ENCODE measurements around the gene CST7.

CST7 gene

DNA sequence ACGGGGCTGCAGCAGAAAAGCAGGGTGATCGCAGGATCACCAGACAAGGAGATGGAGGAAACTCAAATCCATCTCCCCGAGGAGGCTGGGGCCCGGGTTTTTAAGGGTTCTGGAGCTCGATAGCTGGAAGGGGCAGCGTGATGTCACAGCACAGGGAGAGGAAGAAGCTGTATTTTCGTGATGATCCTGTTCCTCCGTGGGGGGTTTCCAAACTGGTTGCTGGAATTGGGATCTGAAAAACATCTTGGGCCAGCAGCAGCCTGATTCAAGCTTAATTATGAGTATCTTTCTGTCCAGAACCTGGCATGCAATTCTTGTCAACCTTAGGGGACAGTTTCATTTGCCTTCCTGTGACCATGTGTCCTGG lies 4.1 kb downstream of the CST7 start:
- Mint-ChIP-seq H3K36me3 (peaks cover 2% of the 10 kb centered on the region), H3K4me1 (ENCODE audit: low read depth) (peaks cover 52% of the 10 kb centered on the region), H3K27ac (peak overlapping the region; percentile 50), H3K4me3 (no peak overlapping the region), H3K27me3 (no peaks in the 10 kb centered on the region), H3K9me3 (ENCODE audit: low read depth) (no peaks in the 10 kb centered on the region)

DNA sequence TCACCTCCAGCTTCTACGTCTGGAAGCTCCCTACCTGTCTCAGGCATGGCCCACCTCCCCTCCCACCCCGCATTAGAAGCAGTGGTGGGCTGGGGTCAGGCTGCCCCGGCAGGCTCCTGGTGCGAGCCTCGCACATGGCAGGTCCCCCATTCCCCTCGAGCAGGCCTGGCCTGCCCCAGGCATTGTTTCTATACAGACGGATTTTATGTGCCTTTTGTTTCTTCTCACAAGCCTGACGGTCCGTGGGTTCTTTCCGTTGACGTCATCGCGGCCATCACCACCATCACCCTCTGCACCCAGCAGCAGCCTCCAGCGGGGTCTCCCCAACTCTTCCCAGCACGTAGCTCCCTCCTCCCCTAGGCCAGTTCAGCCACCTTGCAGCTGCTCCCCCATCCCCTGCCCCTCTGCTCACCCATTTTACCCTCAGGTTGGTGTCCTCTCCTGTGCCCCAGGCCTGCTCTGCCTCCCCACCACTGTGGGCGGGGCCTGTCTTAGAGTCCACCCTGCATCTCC lies 4.6 kb downstream of the CST7 start:
- H3K27me3 Mint-ChIP-seq = no peaks in the 10 kb centered on the region
- H3K27ac Mint-ChIP-seq = peak overlapping the region; percentile 75
- peaks cover 2% of the 10 kb centered on the region for H3K36me3 Mint-ChIP-seq
- H3K4me3 Mint-ChIP-seq = no peak overlapping the region
- peaks cover 47% of the 10 kb centered on the region for H3K4me1 Mint-ChIP-seq (ENCODE audit: low read depth)
- no peaks in the 10 kb centered on the region for H3K9me3 Mint-ChIP-seq (ENCODE audit: low read depth)

DNA sequence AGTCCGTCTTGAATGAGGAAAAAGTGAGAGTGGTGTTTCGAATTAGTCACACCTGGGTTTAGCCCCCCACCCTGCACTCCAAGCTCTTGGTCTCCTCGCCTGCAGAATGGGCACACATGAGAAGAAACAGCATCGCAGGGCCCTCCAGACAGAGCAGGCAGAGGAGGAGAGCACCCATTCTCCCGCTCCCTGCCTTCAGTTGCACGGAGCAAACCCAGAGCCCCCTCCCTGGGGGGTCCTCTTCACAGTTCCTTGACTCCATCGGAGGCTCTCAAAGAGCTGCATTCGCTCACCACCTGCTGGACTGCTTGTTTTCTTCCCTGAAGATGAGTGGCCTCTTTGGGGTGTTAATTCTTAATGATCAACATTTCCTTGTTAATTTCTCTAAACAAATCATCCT lies 5.1 kb downstream of the CST7 start:
- Mint-ChIP-seq H3K36me3 (peaks cover 2% of the 10 kb centered on the region), H3K27ac (peak overlapping the region; percentile 75), H3K9me3 (ENCODE audit: low read depth) (no peaks in the 10 kb centered on the region), H3K4me1 (ENCODE audit: low read depth) (peaks cover 43% of the 10 kb centered on the region), H3K27me3 (no peaks in the 10 kb centered on the region), H3K4me3 (no peak overlapping the region)

DNA sequence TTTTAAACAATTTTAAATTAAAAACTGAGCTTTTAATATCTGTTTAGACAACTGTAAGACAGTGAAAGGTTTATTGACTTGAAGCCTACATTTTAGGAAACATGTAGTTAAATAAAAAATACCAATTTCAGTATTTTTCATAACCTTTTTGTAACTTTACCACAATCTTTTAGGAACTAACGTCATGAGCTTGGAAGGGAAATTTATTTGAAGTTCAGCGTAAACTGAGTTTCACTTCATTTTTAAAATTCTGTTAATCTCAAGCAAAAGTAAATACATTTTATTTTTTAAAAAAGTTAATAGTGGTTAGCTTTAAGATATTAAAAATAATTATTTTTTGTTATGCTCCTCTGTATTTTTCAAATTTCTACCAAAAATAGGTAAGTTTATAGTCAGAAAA lies 5.5 kb downstream of the CST7 start:
- Mint-ChIP-seq H3K36me3 (peaks cover 2% of the 10 kb centered on the region), H3K4me1 (ENCODE audit: low read depth) (peaks cover 39% of the 10 kb centered on the region), H3K4me3 (peak overlapping the region; percentile 49), H3K27me3 (no peaks in the 10 kb centered on the region), H3K27ac (peak overlapping the region; percentile 88), H3K9me3 (ENCODE audit: low read depth) (no peaks in the 10 kb centered on the region)

DNA sequence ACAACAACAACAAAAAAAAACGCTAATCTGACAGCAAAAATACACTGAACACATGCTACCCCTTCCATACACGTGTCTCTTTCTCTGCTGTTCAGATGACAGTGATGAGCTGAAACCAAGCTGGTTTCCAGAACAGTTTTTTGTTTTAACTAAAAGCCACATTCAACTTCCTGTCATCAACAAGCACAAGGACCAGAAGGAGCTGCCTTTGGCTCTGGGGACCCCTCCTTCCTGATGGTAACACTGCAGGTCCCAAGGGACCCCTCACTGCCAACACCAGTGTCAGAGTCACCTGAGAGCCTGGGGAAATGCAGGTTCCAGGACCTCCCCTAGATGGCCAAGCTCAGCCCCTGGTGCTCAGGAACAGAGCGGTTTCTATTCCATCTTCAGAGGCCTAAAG lies 6.0 kb downstream of the CST7 start:
- H3K4me1 Mint-ChIP-seq (ENCODE audit: low read depth) = peaks cover 34% of the 10 kb centered on the region
- H3K36me3 Mint-ChIP-seq = peaks cover 2% of the 10 kb centered on the region
- H3K9me3 Mint-ChIP-seq (ENCODE audit: low read depth) = no peaks in the 10 kb centered on the region
- peak overlapping the region; percentile 49 for H3K4me3 Mint-ChIP-seq
- no peaks in the 10 kb centered on the region for H3K27me3 Mint-ChIP-seq
- peak overlapping the region; percentile 88 for H3K27ac Mint-ChIP-seq

DNA sequence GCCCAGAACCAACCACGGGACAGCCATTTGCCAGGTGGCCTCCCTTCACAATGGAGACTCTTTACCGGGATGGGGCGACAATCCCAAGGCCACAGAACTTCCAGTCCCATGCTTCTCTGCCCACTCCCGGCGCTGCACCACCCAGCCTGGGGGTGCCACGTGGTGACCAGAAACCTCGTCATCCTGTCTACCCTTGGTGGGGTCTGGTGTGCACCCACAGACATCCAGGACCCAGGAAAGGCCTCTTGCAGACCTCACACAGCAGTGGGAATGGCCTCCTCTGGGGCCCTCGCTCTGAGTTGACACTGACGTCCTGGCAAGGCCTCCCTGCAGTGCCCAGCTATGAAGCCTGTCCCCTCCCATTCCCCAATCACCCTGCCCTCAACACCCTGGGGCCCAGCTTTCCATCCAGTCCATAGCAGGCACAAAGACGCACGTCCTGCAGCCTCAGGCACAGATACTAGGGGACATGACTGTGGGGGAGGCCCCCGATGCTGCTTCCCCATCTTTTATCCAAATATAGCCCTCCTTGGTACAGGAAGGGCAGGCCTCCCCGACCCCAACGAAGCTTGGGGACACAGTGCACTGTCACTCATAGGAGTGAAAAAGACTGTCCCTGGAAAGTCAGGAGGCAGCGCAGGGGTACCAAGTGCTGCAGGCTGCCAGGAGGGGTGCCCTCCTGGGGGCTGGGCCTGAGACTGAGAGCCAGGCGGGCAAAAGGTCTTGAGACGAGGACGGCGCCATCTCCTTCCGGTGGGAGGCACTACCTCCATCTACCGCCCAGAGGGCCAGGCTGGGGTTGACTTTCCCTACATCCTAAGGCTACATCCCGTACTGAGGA lies 7.2 kb downstream of the CST7 start:
- Mint-ChIP-seq H3K4me3 (no peak overlapping the region), H3K4me1 (ENCODE audit: low read depth) (peaks cover 37% of the 10 kb centered on the region), H3K27ac (peak overlapping the region; percentile 64), H3K9me3 (ENCODE audit: low read depth) (no peaks in the 10 kb centered on the region), H3K36me3 (peaks cover 4% of the 10 kb centered on the region), H3K27me3 (no peaks in the 10 kb centered on the region)

DNA sequence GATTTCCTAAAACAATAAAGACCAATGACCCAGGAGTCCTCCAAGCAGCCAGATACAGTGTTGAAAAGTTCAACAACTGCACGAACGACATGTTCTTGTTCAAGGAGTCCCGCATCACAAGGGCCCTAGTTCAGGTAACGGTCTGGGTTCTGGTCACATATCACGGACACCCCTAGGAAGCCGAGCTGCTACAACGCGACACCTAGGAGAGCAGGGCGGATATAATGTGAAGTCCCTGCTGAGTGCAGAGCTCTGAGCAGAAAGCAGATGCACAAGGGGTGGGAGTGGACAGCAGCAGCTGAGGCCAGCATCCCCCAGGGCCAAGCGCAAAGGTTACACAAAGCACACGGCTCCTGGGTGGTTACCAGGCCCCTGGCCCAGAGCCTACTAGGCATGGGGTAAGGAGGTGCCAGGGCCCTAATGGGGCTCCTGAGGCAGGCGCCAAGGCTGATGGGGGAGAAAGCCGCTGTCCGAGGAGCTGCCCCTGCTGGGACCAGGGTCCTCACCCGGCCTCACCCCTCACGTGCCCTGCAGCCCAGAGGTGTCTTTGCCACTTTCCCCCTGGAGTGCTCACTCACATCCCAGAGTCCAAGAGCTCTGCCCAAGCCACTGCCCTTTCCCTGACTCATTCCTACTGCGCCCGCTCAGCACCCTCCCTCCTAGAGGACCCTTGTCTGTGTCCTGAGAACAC lies 8.4 kb downstream of the CST7 start:
- peaks cover 6% of the 10 kb centered on the region for H3K36me3 Mint-ChIP-seq
- no peaks in the 10 kb centered on the region for H3K9me3 Mint-ChIP-seq (ENCODE audit: low read depth)
- H3K27ac Mint-ChIP-seq = no peak overlapping the region
- no peaks in the 10 kb centered on the region for H3K27me3 Mint-ChIP-seq
- H3K4me1 Mint-ChIP-seq (ENCODE audit: low read depth) = peaks cover 32% of the 10 kb centered on the region
- H3K4me3 Mint-ChIP-seq = no peak overlapping the region

DNA sequence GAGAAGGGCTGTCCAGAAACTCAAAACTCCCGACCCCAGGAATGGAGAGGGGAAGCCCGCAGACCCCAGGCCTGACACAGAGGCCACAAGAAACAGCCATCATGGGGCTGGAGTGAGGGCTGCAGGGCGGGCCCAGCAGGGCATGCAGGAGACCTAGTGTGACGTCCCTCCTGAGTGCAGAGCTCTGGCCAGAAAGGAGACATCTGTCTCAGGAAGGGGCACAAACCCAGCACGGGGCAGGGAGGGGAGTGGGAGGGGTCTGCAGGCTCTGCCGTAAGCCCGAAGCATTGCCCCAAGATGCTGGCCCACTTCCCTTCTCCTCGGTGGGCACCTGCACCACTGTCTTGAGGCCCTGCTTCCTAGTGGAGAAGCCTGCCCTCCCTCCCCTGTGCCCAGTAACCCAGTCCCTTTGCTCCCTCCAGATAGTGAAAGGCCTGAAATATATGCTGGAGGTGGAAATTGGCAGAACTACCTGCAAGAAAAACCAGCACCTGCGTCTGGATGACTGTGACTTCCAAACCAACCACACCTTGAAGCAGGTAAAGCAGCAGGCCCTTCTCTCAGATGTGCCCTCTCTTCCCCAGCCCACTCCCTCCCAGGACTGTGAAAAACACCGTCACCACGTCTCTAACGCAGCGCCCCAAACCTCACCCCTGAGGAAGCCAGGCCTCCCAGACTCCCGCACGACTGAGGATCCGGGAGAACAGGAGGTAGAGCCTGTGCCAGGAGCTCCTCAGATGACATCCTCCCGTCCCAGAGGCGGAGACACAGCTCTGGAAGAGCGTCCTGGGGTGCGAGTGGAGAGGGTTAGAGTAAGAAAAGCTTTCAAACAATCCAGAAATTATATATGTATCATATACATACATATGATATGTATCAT lies 9.7 kb downstream of the CST7 start:
- Mint-ChIP-seq H3K27me3 (no peaks in the 10 kb centered on the region), H3K9me3 (ENCODE audit: low read depth) (no peaks in the 10 kb centered on the region), H3K4me3 (no peak overlapping the region), H3K4me1 (ENCODE audit: low read depth) (peaks cover 25% of the 10 kb centered on the region), H3K36me3 (peaks cover 9% of the 10 kb centered on the region), H3K27ac (no peak overlapping the region)

DNA sequence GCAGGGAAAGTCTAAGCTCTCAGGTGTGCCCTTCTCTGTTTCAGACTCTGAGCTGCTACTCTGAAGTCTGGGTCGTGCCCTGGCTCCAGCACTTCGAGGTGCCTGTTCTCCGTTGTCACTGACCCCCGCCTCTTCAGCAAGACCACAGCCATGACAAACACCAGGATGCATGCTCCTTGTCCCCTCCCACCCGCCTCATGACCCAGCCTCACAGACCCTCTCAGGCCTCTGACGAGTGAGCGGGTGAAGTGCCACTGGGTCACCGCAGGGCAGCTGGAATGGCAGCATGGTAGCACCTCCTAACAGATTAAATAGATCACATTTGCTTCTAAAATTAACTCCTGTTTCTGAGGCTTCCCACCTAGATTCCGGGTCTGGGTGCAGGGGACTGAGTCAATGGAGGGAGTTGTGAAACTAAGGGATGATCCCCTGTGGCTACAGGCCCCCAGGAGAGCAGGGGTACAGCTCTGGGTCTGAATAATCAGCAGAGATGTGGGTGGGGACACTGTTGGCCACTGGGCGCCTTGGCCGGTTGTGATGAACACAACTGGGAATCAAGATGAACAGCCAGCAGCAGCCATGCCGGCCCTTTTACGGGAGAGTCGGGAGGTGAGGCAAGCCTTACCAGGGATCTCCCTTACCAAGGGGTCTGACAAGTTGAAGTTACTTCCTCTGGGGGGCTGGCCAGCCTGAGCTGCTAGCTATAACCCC lies 10.7 kb downstream of the CST7 start:
- Mint-ChIP-seq H3K27me3 (no peaks in the 10 kb centered on the region), H3K4me3 (no peak overlapping the region), H3K4me1 (ENCODE audit: low read depth) (peaks cover 17% of the 10 kb centered on the region), H3K9me3 (ENCODE audit: low read depth) (no peaks in the 10 kb centered on the region), H3K36me3 (peaks cover 13% of the 10 kb centered on the region), H3K27ac (no peak overlapping the region)

DNA sequence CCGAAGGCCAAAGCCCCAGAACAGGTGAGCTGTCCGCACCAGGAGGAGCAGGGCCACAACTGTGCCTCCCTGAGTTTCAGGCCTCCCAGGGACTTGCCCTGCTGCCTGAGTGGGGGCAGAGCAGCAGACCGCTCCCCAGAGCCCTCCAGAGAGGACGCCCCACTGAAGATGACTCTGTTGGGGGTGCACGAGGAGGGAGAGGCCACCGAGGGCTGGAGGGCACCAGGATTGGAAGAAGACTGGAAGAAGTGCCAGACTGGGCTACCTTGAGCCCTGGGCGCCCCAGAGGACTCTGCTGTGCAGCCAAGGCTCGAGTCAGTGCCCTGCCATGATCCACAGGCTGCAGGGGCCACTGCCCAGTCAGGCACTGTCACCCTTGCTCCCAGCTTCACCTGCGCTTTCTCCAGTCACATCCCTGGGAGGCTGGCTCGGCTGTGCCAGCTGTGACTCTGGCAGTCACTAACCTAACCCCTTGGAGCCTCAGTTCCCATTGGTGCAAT lies 11.3 kb downstream of the CST7 start:
- Mint-ChIP-seq H3K4me3 (no peak overlapping the region), H3K27ac (peak overlapping the region; percentile 73), H3K36me3 (peaks cover 15% of the 10 kb centered on the region)

DNA sequence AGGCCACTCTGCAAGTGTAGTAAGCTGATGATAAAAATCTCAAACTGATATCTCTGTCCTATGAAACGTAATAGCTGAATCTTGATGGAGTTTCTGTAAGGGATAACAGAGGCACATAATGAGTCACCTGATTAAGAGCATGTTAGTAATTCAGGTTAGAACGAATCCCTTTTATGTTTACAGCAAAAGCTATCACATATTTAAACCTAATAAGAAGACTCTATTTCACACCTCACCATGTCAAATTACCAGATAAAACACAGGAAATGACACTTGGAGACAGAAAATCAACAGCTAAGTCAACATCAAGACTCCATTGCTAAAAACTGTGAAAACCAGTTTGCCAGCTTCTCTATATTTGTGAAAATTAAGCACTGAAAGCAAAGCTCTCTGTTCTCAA lies 11.8 kb downstream of the CST7 start:
- no peaks in the 10 kb centered on the region for H3K9me3 Mint-ChIP-seq (ENCODE audit: low read depth)
- no peaks in the 10 kb centered on the region for H3K27me3 Mint-ChIP-seq
- H3K4me3 Mint-ChIP-seq = no peak overlapping the region
- peak overlapping the region; percentile 73 for H3K27ac Mint-ChIP-seq
- H3K4me1 Mint-ChIP-seq (ENCODE audit: low read depth) = peaks cover 10% of the 10 kb centered on the region
- peaks cover 17% of the 10 kb centered on the region for H3K36me3 Mint-ChIP-seq

More for the DNA sequence above, 11.3 kb downstream of the CST7 start:
- Mint-ChIP-seq H3K4me1 (ENCODE audit: low read depth) (peaks cover 14% of the 10 kb centered on the region), H3K9me3 (ENCODE audit: low read depth) (no peaks in the 10 kb centered on the region), H3K27me3 (no peaks in the 10 kb centered on the region)

DNA sequence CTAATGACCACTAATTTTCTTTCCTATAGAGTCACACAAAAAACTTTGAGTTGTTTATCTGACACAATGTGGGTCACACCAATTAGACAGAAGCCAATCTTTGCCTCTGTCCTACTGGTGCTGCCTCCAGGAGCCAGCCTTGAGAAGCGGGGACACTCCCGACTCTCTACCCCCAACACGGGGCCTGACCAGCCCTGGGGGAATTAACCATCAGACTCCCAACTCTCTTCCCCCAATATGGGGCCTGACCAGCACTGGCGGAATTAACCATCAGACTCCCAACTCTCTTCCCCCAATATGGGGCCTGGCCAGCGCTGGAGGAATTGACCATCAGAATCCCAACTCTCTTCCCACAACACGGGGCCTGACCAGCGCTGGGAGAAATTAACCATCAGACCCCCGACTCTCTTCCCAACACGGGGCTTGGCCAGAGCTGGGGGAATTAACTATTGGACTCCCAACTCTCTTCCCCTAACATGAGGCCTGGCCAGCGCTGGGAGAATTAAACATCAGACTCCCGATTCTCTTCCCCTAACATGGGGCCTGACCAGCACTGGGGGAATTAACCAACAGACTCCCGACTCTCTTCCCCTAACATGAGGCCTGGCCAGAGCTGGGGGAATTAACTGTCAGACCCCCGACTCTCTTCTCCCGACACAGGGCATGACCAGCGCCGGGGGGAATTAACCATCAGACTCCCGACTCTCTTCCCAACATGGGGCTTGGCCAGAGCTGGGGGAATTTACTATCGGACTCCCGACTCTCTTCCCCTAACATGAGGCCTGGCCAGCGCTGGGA lies 12.5 kb downstream of the CST7 start:
- no peaks in the 10 kb centered on the region for H3K27me3 Mint-ChIP-seq
- peaks cover 7% of the 10 kb centered on the region for H3K4me1 Mint-ChIP-seq (ENCODE audit: low read depth)
- no peaks in the 10 kb centered on the region for H3K9me3 Mint-ChIP-seq (ENCODE audit: low read depth)
- peaks cover 17% of the 10 kb centered on the region for H3K36me3 Mint-ChIP-seq
- H3K27ac Mint-ChIP-seq = peak overlapping the region; percentile 73
- no peak overlapping the region for H3K4me3 Mint-ChIP-seq

DNA sequence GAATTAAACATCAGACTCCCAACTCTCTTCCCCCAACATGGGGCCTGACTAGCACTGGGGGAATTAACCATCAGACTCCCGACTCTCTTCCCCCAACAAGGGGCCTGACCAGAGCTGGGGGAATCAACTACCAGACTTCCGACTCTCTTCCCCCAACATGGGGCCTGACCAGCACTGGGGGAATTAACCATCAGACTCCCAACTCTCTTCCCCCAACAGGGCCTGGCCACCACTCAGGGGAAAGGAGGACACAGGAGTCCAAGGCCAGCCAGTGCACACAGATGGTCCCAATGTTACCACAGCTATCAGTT lies 13.1 kb downstream of the CST7 start:
- peak overlapping the region; percentile 73 for H3K27ac Mint-ChIP-seq
- H3K36me3 Mint-ChIP-seq = peaks cover 17% of the 10 kb centered on the region
- no peaks in the 10 kb centered on the region for H3K27me3 Mint-ChIP-seq
- H3K9me3 Mint-ChIP-seq (ENCODE audit: low read depth) = no peaks in the 10 kb centered on the region
- peaks cover 7% of the 10 kb centered on the region for H3K4me1 Mint-ChIP-seq (ENCODE audit: low read depth)
- H3K4me3 Mint-ChIP-seq = no peak overlapping the region

DNA sequence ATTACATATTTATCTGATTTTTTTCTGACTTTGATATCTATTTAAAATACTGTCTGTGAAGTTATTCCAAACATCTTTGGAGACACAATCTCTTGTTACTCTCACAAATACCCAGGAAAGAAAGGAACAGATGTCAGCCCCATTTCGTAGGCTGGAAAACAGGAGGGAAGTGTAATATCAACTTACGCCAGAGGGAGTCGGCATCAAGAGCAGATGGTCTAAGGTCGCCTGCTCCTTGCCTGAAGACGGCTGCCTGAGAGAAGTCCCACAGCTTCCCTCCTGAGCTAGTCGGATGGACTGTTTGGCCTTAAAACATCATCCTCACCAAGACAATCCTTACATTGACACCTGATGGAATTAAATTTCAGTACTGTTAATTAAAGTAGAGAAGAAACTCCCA lies 13.4 kb downstream of the CST7 start:
- H3K4me3 Mint-ChIP-seq = no peak overlapping the region

More for the DNA sequence above, 13.4 kb downstream of the CST7 start:
- no peak overlapping the region for H3K27ac Mint-ChIP-seq
- H3K4me1 Mint-ChIP-seq (ENCODE audit: low read depth) = peaks cover 7% of the 10 kb centered on the region
- H3K9me3 Mint-ChIP-seq (ENCODE audit: low read depth) = no peaks in the 10 kb centered on the region
- peaks cover 20% of the 10 kb centered on the region for H3K36me3 Mint-ChIP-seq
- H3K27me3 Mint-ChIP-seq = no peaks in the 10 kb centered on the region

All from activated naive CD8-positive, alpha-beta T cell (primary cell).